AG10803 (cell line): ENCODE results near the gene SLC20A1.

Source experiments
- DNase-seq: peaks from one replicate; pipeline ENCODE4 v3.0.0; 2010; ENCODE audit warnings: low read depth
- H3K4me3 ChIP-seq: 2 replicates; pipeline ENCODE4 v1.5.1; 2011; ENCODE audit warnings: mild to moderate bottlenecking, low read length, control low read depth
- TF ChIP-seq, protein P1 (sequence below): conservative IDR thresholded peaks from 2 replicates; pipeline ENCODE4 v1.5.1; 2011; ENCODE audit warnings: mild to moderate bottlenecking, low read length, control low read depth, inconsistent platforms

SLC20A1 gene

DNA sequence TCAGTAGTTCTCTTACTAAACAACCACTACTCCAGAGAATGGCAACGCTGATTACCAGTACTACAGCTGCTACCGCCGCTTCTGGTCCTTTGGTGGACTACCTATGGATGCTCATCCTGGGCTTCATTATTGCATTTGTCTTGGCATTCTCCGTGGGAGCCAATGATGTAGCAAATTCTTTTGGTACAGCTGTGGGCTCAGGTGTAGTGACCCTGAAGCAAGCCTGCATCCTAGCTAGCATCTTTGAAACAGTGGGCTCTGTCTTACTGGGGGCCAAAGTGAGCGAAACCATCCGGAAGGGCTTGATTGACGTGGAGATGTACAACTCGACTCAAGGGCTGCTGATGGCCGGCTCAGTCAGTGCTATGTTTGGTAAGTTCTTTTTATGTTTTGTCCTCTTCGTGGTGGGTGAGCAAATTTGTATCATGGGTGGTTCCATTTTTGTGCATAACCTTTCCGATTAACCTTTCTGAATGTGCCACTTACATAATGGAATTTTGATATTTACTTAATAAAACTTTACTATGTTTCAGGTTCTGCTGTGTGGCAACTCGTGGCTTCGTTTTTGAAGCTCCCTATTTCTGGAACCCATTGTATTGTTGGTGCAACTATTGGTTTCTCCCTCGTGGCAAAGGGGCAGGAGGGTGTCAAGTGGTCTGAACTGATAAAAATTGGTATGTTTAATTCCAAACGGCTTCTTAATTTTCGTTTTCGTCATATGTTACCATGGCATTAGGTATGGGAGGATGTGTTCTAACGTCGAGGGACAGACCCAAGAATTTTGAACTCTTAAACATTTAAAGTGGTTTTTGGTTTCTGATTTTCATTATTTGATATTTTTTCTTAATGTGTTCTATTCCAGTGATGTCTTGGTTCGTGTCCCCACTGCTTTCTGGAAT, 1.3 kb downstream of the SLC20A1 start:
- DNase-seq = no peak

DNA sequence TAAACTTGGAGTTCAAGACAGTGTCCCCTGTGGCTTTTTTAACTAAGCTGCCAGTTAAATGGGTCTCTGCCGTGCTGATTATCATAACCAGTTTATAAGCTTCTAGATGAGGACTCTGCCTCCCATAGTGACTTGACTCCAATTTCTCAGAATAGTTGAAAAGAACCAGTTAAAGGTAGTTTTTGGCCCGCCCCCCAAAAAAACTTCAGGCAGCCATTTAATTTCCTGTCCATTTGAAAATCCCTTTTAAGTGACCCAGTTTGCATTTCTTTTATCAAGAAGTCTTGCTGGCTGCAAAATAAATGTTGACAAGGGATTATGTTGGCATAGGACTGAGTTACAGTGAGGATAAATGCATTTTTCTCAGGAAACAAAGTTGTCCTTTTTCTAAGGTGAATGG, 2.3 kb downstream of the SLC20A1 start:
- H3K4me3 ChIP-seq = peak overlapping the region; percentile 7; the same call in 1 of the 2 replicates
- DNase-seq = no peak
- TF ChIP-seq, protein P1, sequence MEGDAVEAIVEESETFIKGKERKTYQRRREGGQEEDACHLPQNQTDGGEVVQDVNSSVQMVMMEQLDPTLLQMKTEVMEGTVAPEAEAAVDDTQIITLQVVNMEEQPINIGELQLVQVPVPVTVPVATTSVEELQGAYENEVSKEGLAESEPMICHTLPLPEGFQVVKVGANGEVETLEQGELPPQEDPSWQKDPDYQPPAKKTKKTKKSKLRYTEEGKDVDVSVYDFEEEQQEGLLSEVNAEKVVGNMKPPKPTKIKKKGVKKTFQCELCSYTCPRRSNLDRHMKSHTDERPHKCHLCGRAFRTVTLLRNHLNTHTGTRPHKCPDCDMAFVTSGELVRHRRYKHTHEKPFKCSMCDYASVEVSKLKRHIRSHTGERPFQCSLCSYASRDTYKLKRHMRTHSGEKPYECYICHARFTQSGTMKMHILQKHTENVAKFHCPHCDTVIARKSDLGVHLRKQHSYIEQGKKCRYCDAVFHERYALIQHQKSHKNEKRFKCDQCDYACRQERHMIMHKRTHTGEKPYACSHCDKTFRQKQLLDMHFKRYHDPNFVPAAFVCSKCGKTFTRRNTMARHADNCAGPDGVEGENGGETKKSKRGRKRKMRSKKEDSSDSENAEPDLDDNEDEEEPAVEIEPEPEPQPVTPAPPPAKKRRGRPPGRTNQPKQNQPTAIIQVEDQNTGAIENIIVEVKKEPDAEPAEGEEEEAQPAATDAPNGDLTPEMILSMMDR = no peak

More for the DNA sequence above, 1.3 kb downstream of the SLC20A1 start:
- peak overlapping the region; percentile 82 for H3K4me3 ChIP-seq
- TF ChIP-seq, protein P1 = no peak

DNA sequence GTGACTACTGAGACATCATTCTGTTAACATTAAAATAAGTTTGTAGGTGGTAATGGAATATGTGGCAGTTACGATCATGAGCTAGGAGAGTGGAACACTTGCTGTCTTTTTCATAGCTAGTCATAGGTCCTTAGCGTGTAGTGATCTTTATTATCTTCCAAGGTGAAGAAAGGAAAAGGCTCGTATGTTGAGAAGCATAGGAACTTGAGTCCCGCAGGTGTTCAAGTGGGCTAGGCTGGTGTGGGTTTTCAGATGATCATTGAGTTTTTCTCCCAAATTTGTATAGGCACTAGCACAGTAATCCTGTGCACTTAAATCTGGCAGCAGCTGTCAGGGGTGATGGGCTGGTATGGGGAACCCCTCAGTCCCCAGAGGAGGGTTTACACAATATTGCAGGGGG, 10.9 kb downstream of the SLC20A1 start:
- no peak overlapping the region for H3K4me3 ChIP-seq
- no peak for DNase-seq
- TF ChIP-seq, protein P1 = no peak

DNA sequence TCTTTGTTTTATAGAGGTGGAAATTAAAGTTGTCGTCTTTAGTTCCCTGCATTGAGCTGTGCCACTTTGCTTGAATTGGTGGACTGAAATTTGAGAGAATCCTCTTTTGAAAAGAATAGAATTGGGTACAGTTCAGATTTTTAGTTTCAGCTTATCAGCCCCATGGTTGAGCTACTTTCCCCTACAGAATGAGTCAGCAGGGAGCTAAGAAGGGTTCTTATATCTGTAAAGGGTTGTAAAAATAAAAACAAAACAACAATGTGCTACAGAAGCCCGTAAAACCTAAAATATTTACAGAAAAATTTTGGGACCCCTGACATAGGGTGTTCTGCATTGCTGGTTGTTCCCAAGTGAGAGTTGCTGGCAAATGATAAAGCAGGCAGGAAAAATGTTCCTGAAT, 12.6 kb downstream of the SLC20A1 start:
- TF ChIP-seq, protein P1 = no peak
- no peak for DNase-seq
- no peak overlapping the region for H3K4me3 ChIP-seq

DNA sequence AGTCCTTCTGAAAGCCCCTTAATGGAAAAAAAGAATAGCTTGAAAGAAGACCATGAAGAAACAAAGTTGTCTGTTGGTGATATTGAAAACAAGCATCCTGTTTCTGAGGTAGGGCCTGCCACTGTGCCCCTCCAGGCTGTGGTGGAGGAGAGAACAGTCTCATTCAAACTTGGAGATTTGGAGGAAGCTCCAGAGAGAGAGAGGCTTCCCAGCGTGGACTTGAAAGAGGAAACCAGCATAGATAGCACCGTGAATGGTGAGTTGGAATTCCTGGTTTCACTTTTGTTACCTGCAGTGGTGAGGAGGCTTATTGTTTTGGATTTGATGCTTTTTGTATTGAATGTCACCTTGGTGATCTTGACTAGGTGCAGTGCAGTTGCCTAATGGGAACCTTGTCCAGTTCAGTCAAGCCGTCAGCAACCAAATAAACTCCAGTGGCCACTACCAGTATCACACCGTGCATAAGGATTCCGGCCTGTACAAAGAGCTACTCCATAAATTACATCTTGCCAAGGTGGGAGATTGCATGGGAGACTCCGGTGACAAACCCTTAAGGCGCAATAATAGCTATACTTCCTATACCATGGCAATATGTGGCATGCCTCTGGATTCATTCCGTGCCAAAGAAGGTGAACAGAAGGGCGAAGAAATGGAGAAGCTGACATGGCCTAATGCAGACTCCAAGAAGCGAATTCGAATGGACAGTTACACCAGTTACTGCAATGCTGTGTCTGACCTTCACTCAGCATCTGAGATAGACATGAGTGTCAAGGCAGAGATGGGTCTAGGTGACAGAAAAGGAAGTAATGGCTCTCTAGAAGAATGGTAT, 13.3 kb downstream of the SLC20A1 start:
- H3K4me3 ChIP-seq = no peak overlapping the region
- TF ChIP-seq, protein P1 = no peak
- DNase-seq = no peak

DNA sequence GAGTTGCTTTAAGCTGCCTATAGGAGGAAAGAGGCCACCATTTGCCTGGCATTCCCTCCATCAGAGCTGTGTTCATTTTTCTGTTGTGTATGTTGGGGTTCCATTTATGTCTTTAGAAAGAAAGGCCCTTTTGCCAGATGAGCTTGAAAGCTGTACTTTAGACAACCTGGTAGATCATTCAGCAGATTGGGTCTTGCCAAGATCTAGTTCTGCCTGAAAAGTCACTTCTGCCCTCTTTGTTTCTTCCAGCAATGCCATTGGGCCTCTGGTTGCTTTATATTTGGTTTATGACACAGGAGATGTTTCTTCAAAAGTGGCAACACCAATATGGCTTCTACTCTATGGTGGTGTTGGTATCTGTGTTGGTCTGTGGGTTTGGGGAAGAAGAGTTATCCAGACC, 14.4 kb downstream of the SLC20A1 start:
- no peak overlapping the region for H3K4me3 ChIP-seq
- no peak for DNase-seq
- TF ChIP-seq, protein P1 = no peak
